ENCODE measurements around the gene TLR7. TPM values are rescaled to one million over a fixed set of nuclear protein-coding genes. Genes with fewer than 3 reads are reported as not detected.

TLR7 gene
- total RNA-seq, 1 donor from 2014 or later: not detected

GRCh38 chrX:12892716-12893115 is 25.8 kb downstream of the TLR7 start:
- no peak for TF ChIP-seq CTCF (IDR thresholded peaks at IDR 0.05; ENCODE audit: partially characterized antibody, unreplicated experiment)
- H3K27me3 Mint-ChIP-seq (ENCODE audit: unreplicated experiment): no peaks in the 10 kb centered on the region
- H3K9me3 Mint-ChIP-seq (ENCODE audit: unreplicated experiment): no peaks in the 10 kb centered on the region
- no peak overlapping the region for H3K27ac Mint-ChIP-seq (ENCODE audit: unreplicated experiment)
- no peak for DNase-seq
- no peak overlapping the region for H3K4me3 Mint-ChIP-seq (ENCODE audit: unreplicated experiment)
- no peaks in the 10 kb centered on the region for H3K36me3 Mint-ChIP-seq (ENCODE audit: unreplicated experiment)
- no peaks in the 10 kb centered on the region for H3K4me1 Mint-ChIP-seq (ENCODE audit: low read depth, unreplicated experiment)

- Mint-ChIP-seq H3K36me3 (ENCODE audit: unreplicated experiment) (no peaks in the 10 kb centered on the region), H3K4me1 (ENCODE audit: low read depth, unreplicated experiment) (no peaks in the 10 kb centered on the region), H3K9me3 (ENCODE audit: unreplicated experiment) (no peaks in the 10 kb centered on the region), H3K27me3 (ENCODE audit: unreplicated experiment) (no peaks in the 10 kb centered on the region), H3K4me3 (ENCODE audit: unreplicated experiment) (no peak overlapping the region), H3K27ac (ENCODE audit: unreplicated experiment) (no peak overlapping the region)
- peak; percentile 41 for DNase-seq
- peak; percentile 47 for TF ChIP-seq CTCF (IDR thresholded peaks at IDR 0.05; ENCODE audit: partially characterized antibody, unreplicated experiment)
Observed at GRCh38 chrX:12894074-12895030, 27.5 kb downstream of the TLR7 start.

GRCh38 chrX:12895866-12896265 is 29.0 kb downstream of the TLR7 start:
- no peaks in the 10 kb centered on the region for H3K27me3 Mint-ChIP-seq (ENCODE audit: unreplicated experiment)
- H3K27ac Mint-ChIP-seq (ENCODE audit: unreplicated experiment): no peak overlapping the region
- no peaks in the 10 kb centered on the region for H3K4me1 Mint-ChIP-seq (ENCODE audit: low read depth, unreplicated experiment)
- no peak for TF ChIP-seq CTCF (IDR thresholded peaks at IDR 0.05; ENCODE audit: partially characterized antibody, unreplicated experiment)
- peaks cover 2% of the 10 kb centered on the region for H3K9me3 Mint-ChIP-seq (ENCODE audit: unreplicated experiment)
- no peaks in the 10 kb centered on the region for H3K36me3 Mint-ChIP-seq (ENCODE audit: unreplicated experiment)
- DNase-seq: no peak
- no peak overlapping the region for H3K4me3 Mint-ChIP-seq (ENCODE audit: unreplicated experiment)

- no peaks in the 10 kb centered on the region for H3K27me3 Mint-ChIP-seq (ENCODE audit: unreplicated experiment)
- H3K9me3 Mint-ChIP-seq (ENCODE audit: unreplicated experiment): peaks cover 2% of the 10 kb centered on the region
- no peak for TF ChIP-seq CTCF (IDR thresholded peaks at IDR 0.05; ENCODE audit: partially characterized antibody, unreplicated experiment)
- H3K27ac Mint-ChIP-seq (ENCODE audit: unreplicated experiment): no peak overlapping the region
- no peak overlapping the region for H3K4me3 Mint-ChIP-seq (ENCODE audit: unreplicated experiment)
- DNase-seq: no peak
- H3K36me3 Mint-ChIP-seq (ENCODE audit: unreplicated experiment): no peaks in the 10 kb centered on the region
- no peaks in the 10 kb centered on the region for H3K4me1 Mint-ChIP-seq (ENCODE audit: low read depth, unreplicated experiment)
Observed at GRCh38 chrX:12896935-12897334, 30.1 kb downstream of the TLR7 start.

- H3K27me3 Mint-ChIP-seq (ENCODE audit: unreplicated experiment): no peaks in the 10 kb centered on the region
- H3K36me3 Mint-ChIP-seq (ENCODE audit: unreplicated experiment): no peaks in the 10 kb centered on the region
- no peaks in the 10 kb centered on the region for H3K4me1 Mint-ChIP-seq (ENCODE audit: low read depth, unreplicated experiment)
- TF ChIP-seq CTCF (IDR thresholded peaks at IDR 0.05; ENCODE audit: partially characterized antibody, unreplicated experiment): no peak
- DNase-seq: no peak
- H3K4me3 Mint-ChIP-seq (ENCODE audit: unreplicated experiment): no peak overlapping the region
- no peak overlapping the region for H3K27ac Mint-ChIP-seq (ENCODE audit: unreplicated experiment)
- H3K9me3 Mint-ChIP-seq (ENCODE audit: unreplicated experiment): peaks cover 2% of the 10 kb centered on the region
Observed at GRCh38 chrX:12898073-12898472, 31.2 kb downstream of the TLR7 start.
